Measurements from ENCODE around the gene CYSLTR2. TPM values are rescaled to one million over a fixed set of nuclear protein-coding genes. Genes with fewer than 3 reads are reported as not detected.
"Not testable (repeated sequence)": the region's sequence is repeated elsewhere in the genome, so short reads cannot be mapped to it uniquely, and the experiment has no call there.

CYSLTR2 gene
- total RNA-seq, 1 donor from 2014 or later = not detected

GRCh38 chr13:48660361-48661076 is 6.8 kb downstream of the CYSLTR2 start:
- TF ChIP-seq CTCF (conservative IDR thresholded peaks at IDR 0.05; ENCODE audit: low read depth, low read length) = no peak
- no peak overlapping the region for H3K4me3 ChIP-seq (ENCODE audit: low read depth, low read length)
- no peak for DNase-seq (ENCODE audit: low read depth)

GRCh38 chr13:48661107-48661506 is 7.4 kb downstream of the CYSLTR2 start:
- no peak for DNase-seq (ENCODE audit: low read depth)
- TF ChIP-seq CTCF (conservative IDR thresholded peaks at IDR 0.05; ENCODE audit: low read depth, low read length) = no peak

DNA sequence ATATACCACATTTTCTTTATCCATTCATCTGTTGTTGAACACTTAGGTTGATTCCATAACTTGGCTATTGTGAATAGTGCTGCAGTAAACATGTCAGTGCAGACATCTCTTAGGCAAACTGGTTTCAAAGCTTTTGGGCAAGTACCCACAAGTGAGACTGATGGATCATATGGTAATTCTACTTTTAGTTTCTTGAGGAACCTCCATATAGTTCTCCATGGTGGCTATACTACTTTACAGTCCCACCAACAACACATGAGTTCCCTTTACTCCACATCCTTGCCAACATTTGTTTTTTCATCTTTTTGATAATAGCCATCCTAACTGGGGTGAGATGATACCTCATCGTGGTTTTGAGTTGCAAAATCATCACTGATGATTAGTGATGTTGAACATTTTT is 8.5 kb downstream of the CYSLTR2 start:
- no peak for TF ChIP-seq CTCF (conservative IDR thresholded peaks at IDR 0.05; ENCODE audit: low read depth, low read length)
- DNase-seq (ENCODE audit: low read depth) = no peak
- H3K4me3 ChIP-seq (ENCODE audit: low read depth, low read length) = no peak overlapping the region

More at GRCh38 chr13:48661107-48661506, 7.4 kb downstream of the CYSLTR2 start:
- H3K4me3 ChIP-seq (ENCODE audit: low read depth, low read length) = no peak overlapping the region

- DNase-seq (ENCODE audit: low read depth) = no peak
- no peak overlapping the region for H3K4me3 ChIP-seq (ENCODE audit: low read depth, low read length)
- TF ChIP-seq CTCF (conservative IDR thresholded peaks at IDR 0.05; ENCODE audit: low read depth, low read length) = no peak
Observed at GRCh38 chr13:48667136-48667535, 13.4 kb downstream of the CYSLTR2 start.

- H3K4me3 ChIP-seq (ENCODE audit: low read depth, low read length); DNase-seq (ENCODE audit: low read depth): not testable (repeated sequence)
Observed at GRCh38 chr13:48671421-48671820, 17.7 kb downstream of the CYSLTR2 start.

DNA sequence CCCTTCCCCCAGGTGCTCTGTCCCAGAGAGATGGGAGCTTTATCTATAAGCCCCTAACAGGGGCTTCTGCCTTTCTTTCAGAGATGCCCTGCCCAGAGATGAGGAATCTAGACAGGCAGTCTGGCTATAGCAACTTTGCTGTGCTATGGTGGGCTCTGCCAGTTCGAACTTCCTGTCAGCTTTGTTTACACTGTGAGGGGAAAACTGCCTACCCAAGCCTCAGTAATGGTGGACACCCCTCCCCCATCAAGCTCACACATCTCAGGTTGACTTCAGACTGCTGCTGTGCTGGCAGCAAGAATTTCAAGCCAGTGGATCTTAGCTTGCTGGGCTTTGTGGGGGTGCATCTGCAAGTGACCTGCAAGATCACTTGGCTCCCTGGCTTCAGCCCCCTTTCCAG is 21.5 kb downstream of the CYSLTR2 start:
- H3K4me3 ChIP-seq (ENCODE audit: low read depth, low read length) = no peak overlapping the region
- DNase-seq (ENCODE audit: low read depth) = no peak
- no peak for TF ChIP-seq CTCF (conservative IDR thresholded peaks at IDR 0.05; ENCODE audit: low read depth, low read length)

DNA sequence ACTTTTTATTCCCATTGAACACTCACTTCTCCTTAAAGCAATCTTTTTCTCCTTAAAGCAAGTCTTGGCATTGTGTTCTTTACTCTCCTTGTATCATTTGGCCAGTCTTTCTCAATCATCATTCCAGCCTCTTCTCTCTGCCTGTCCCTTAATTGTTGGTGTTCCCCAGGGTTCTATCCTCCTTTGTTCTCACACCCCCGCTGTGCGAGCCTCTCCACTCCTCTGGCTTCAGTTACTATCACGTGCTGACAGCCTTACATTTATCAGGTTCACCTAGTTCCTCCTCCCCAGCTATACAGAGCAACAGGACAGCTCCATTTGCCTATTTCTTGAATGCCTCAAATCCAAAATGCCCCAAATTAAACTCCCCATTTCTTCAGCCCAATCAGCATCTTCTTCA is 24.6 kb downstream of the CYSLTR2 start:
- DNase-seq (ENCODE audit: low read depth) = no peak
- H3K4me3 ChIP-seq (ENCODE audit: low read depth, low read length) = no peak overlapping the region
- TF ChIP-seq CTCF (conservative IDR thresholded peaks at IDR 0.05; ENCODE audit: low read depth, low read length) = no peak
